B cell (primary cell): ENCODE measurements around the gene OTUB2. TPM values are rescaled to one million over a fixed set of nuclear protein-coding genes. Genes with fewer than 3 reads are reported as not detected.

Source experiments
- ATAC-seq: fragments of 200-7000 bp; cut with Tn5 transposase; one replicate; pipeline ENCODE4 v1.10.0; 2021; ENCODE audit warnings: low read depth, mild to moderate bottlenecking, moderate number of reproducible peaks, moderate library complexity
- CTCF ChIA-PET: fragments of 350-600 bp; sonication (Branson Sonifier 250); formaldehyde crosslinking; loops from one replicate; lab custom pipeline; 2021; ENCODE audit warnings: antibody characterized with exemption, inconsistent platforms; lab: Charles Lee
- POLR2A ChIA-PET: fragments of 350-600 bp; sonication (Branson Sonifier 250); formaldehyde crosslinking; loops from one replicate; lab custom pipeline; 2021; ENCODE audit warnings: antibody characterized with exemption; lab: Charles Lee
- DNase-seq: peaks from one replicate; pipeline ENCODE4 v3.0.0; 2013
- H2AFZ ChIP-seq: 2 replicates; pipeline ENCODE4 v1.6.1; 2012; ENCODE audit warnings: mild to moderate bottlenecking, low read depth, low read length; ENCODE audit not compliant: insufficient read depth, poor library complexity, severe bottlenecking
- H3K27ac ChIP-seq, 2 donors: 1 replicate in 1 of 2; 2 replicates in 1 of 2; pipeline ENCODE4 v1.5.1; 2012 to 2013; ENCODE audit warnings: low read length in 2 of 2, mild to moderate bottlenecking in 2 of 2, moderate library complexity in 1 of 2
- H3K27me3 ChIP-seq, 4 experiments: fragments of 200-600 bp in 1 of 4; sonication (generic) in 1 of 4; replicated peaks in 1 of 4; 1 replicate in 2 of 4; 2 replicates in 2 of 4; pipeline versions ENCODE4 v1.6.1 to v1.7.0; 2013 to 2016; ENCODE audit warnings: low read length in 3 of 4, mild to moderate bottlenecking in 2 of 4, mixed read lengths in 1 of 4, moderate library complexity in 1 of 4; ENCODE audit not compliant: insufficient read depth in 4 of 4, control insufficient read depth in 3 of 4; ENCODE audit errors: control extremely low read depth in 1 of 4
- H3K36me3 ChIP-seq, 2 experiments: replicated peaks in 1 of 2; 1 replicate in 1 of 2; 2 replicates in 1 of 2; pipeline versions ENCODE4 v1.6.1 to v1.7.1; 2013; ENCODE audit warnings: low read length in 1 of 2; ENCODE audit not compliant: insufficient read depth in 2 of 2, control insufficient read depth in 1 of 2; ENCODE audit errors: control extremely low read depth in 1 of 2, extremely low read depth in 1 of 2
- H3K4me1 ChIP-seq, 2 donors: fragments of 200-600 bp in 1 of 2; sonication (generic) in 1 of 2; 1 replicate in 1 of 2; 2 replicates in 1 of 2; pipeline versions ENCODE4 v1.5.1 to v1.6.1; 2013 to 2017; ENCODE audit warnings: low read length in 2 of 2; ENCODE audit not compliant: control insufficient read depth in 2 of 2, insufficient read depth in 2 of 2
- H3K4me2 ChIP-seq: replicated peaks from 2 replicates; pipeline ENCODE3; 2012; ENCODE audit warnings: mild to moderate bottlenecking, low read depth, low read length; ENCODE audit not compliant: poor library complexity, severe bottlenecking
- H3K4me3 ChIP-seq, 5 experiments: fragments of 200-600 bp in 1 of 5; sonication (generic) in 1 of 5; 1 replicate in 3 of 5; 2 replicates in 2 of 5; pipeline versions ENCODE4 v1.5.1 to v1.7.0; 2011 to 2016; ENCODE audit warnings: low read length in 4 of 5, mild to moderate bottlenecking in 4 of 5, low read depth in 2 of 5, control low read depth in 1 of 5, moderate library complexity in 1 of 5; ENCODE audit not compliant: insufficient read depth in 1 of 5; ENCODE audit errors: control extremely low read depth in 1 of 5, extremely low read depth in 1 of 5
- H3K79me2 ChIP-seq: fragments of 200-600 bp; sonication (generic); one replicate; pipeline ENCODE4 v1.6.0; 2016; ENCODE audit warnings: low read length; ENCODE audit not compliant: control insufficient read depth, insufficient read depth
- H3K9ac ChIP-seq: fragments of 200-600 bp; sonication (generic); 2 replicates; pipeline ENCODE4 v1.6.1; 2017; ENCODE audit warnings: mild to moderate bottlenecking, low read length, moderate library complexity
- H3K9me3 ChIP-seq, 3 donors: one replicate each; pipeline versions ENCODE4 v1.6.1 to v1.7.1; 2013; ENCODE audit warnings: low read length in 2 of 3; ENCODE audit not compliant: control insufficient read depth in 2 of 3, insufficient read depth in 1 of 3; ENCODE audit errors: control extremely low read depth in 1 of 3
- H4K20me1 ChIP-seq: 2 replicates; pipeline ENCODE4 v1.6.0; 2012; ENCODE audit warnings: mild to moderate bottlenecking, low read length; ENCODE audit not compliant: insufficient read depth, control insufficient read depth, poor library complexity, severe bottlenecking
- H3K27ac Mint-ChIP-seq: one replicate; pipeline ENCODE4 v1.8.0; 2021; ENCODE audit warnings: mixed read lengths
- H3K27me3 Mint-ChIP-seq: one replicate; pipeline ENCODE4 v1.8.0; 2021; ENCODE audit warnings: mixed read lengths
- H3K4me1 Mint-ChIP-seq: one replicate; pipeline ENCODE4 v1.8.0; 2021; ENCODE audit warnings: mixed read lengths
- H3K4me3 Mint-ChIP-seq: one replicate; pipeline ENCODE4 v1.8.0; 2021; ENCODE audit warnings: mixed read lengths
- H3K9me3 Mint-ChIP-seq: one replicate; pipeline ENCODE4 v1.8.0; 2022; ENCODE audit warnings: mixed read lengths; ENCODE audit not compliant: insufficient read depth
- CTCF ChIP-seq: fragments of 200-600 bp; IDR thresholded peaks from one replicate; pipeline ENCODE4 v1.8.0; 2022; ENCODE audit warnings: antibody characterized with exemption, mild to moderate bottlenecking
- EZH2 ChIP-seq: IDR thresholded peaks from 2 replicates; pipeline ENCODE4 v1.6.1; 2012; ENCODE audit warnings: borderline replicate concordance, low read depth, mild to moderate bottlenecking, moderate library complexity, low read length; ENCODE audit not compliant: insufficient read depth, poor library complexity, severe bottlenecking
- whole genome bisulfite sequencing: methylation state at CpG from one replicate; pipeline ENCODE4 v1.1.5; 2013; ENCODE audit warnings: missing lambda C conversion rate; ENCODE audit not compliant: insufficient coverage; 5-methylcytosine and 5-hydroxymethylcytosine counted together
- intact Hi-C: fragments of 100-400 bp; cut with micrococcal nuclease; formaldehyde crosslinking; loops from one replicate; pipeline ENCODE4 v1.10.0; 2022
- polyA plus RNA-seq: library from polyadenylated mRNA; depleted of rRNA; stranded (reverse); fragments of >200 nt; gene quantifications from 2 replicates; pipeline ENCODE4 v1.2.3, GENCODE V29; 2012
- total RNA-seq, 2 donors: library from RNA; stranded (reverse); fragments of 120-200 nt in 1 of 2; gene quantifications; 1 replicate in 1 of 2; 2 replicates in 1 of 2; pipeline versions ENCODE4 v1.2.3 to v1.2.4, GENCODE V29; 2013 to 2022

Gene OTUB2
- total and polyA plus RNA-seq, 2 donors (not counting 1 experiment from before 2014, with no cell fraction given), result 0.04 to 0.17 TPM

DNA sequence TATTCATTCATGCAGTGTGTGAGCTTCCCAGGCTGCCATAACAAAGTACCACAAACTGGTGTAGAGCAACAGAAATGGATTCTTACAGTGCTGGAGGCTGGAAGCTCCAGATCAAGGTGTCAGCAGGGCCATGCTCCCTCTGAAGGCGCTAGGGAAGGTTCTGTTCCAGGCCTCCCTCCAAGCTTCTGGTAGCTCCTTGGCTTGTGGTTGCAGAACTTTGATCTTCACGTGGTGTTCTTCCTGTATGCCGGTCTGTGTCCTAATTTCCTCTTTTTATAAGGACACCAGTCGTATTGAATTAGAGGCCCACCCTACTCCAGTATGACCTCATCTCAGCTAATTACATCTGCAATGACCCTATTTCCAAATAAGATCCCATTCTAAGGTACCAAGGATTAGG lies 3.1 kb downstream of the OTUB2 start:
- Mint-ChIP-seq H3K4me1 (peaks cover 8% of the 10 kb centered on the region), H3K4me3 (no peak overlapping the region)
- TF ChIP-seq CTCF (no peak), EZH2 (no peak)

DNA sequence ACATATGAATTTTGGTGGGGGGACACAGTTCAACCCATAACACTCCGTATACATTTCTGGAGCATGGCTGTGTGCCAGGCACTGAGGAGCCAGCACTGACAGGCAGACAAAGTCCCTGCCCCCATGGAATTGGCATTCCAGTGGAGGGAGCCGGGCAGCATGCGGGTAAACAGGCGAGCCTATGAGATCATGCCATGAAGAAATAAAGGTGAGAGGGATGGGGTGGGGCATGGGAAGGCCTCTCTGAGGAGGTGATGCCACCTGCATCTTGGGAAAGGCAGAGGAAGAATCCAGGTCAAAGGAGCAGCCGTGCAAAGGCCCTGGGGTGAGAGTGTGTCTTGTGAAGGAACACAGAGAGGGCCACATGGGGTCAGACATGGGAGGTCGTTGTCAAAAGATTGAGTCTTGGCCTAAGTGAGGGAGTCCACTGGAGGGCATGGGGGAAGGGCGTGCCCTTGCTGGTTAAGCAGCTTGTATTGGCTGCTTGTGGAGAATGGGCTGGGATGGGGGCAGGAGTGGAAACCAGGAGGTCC lies 3.6 kb downstream of the OTUB2 start:
- Histone ChIP-seq H3K4me3 (no peak overlapping the region), H3K4me1 (peaks cover 9% of the 10 kb centered on the region in 2 donors), H3K4me2 (no peak overlapping the region), H3K9me3 (no peaks in the 10 kb centered on the region), H4K20me1 (no peaks in the 10 kb centered on the region), H3K79me2 (no peaks in the 10 kb centered on the region), H3K36me3 (no peaks in the 10 kb centered on the region), H3K27ac (no peak overlapping the region), H3K27me3 (peaks cover 0 to 10% (median 5%) of the 10 kb centered on the region in 4 experiments), H2AFZ (no peak overlapping the region), H3K9ac (no peak overlapping the region)
- ATAC-seq (no peak), DNase-seq (no peak)
- intact Hi-C loops, result no loop called here
- TF ChIP-seq EZH2, result no peak
- no peak for TF ChIP-seq CTCF
- POLR2A ChIA-PET, result no interaction called here
- no peak overlapping the region for H3K4me3 Mint-ChIP-seq
- WGBS, result 97% methylated on average over 6 of the region's 7 CpGs
- H3K9me3 Mint-ChIP-seq, result no peaks in the 10 kb centered on the region
- no peak overlapping the region for H3K27ac Mint-ChIP-seq
- peaks cover 8% of the 10 kb centered on the region for H3K4me1 Mint-ChIP-seq
- peaks cover 5% of the 10 kb centered on the region for H3K27me3 Mint-ChIP-seq
- CTCF ChIA-PET, result interaction anchor here (1.0 to 2.6 kb wide), 3 partner anchors 12 to 103 kb away, joined by 4 to 10 read pairs (median 4); no protein-coding TSS in a partner anchor

More for the DNA sequence above, 3.1 kb downstream of the OTUB2 start:
- Histone ChIP-seq H3K4me3 (no peak overlapping the region), H2AFZ (no peak overlapping the region), H3K27me3 (peaks cover 0 to 13% (median 6%) of the 10 kb centered on the region in 4 experiments), H3K4me1 (peaks cover 9% of the 10 kb centered on the region in 2 donors), H3K79me2 (no peaks in the 10 kb centered on the region), H4K20me1 (no peaks in the 10 kb centered on the region), H3K9ac (no peak overlapping the region), H3K9me3 (no peaks in the 10 kb centered on the region), H3K4me2 (no peak overlapping the region), H3K36me3 (no peaks in the 10 kb centered on the region), H3K27ac (no peak overlapping the region)
- ATAC-seq, result no peak
- H3K9me3 Mint-ChIP-seq, result no peaks in the 10 kb centered on the region
- ChIA-PET POLR2A (no interaction called here), CTCF (interaction anchor here (1.0 to 2.6 kb wide), 3 partner anchors 12 to 103 kb away, joined by 4 to 10 read pairs (median 4); no protein-coding TSS in a partner anchor)
- intact Hi-C loops, result no loop called here
- no peak overlapping the region for H3K27ac Mint-ChIP-seq
- DNase-seq, result no peak
- WGBS, result 32% methylated on average over 3 of the region's 4 CpGs
- H3K27me3 Mint-ChIP-seq, result peaks cover 7% of the 10 kb centered on the region
